OCI-LY3 (cell line): ENCODE measurements around the gene SMYD3.

ENCODE experiments used
- EZH2phosphoT487 ChIP-seq: fragments of 200-600 bp; shearing (Covaris generic); IDR thresholded peaks from 2 replicates; pipeline ENCODE4 v1.6.1; 2018; ENCODE audit warnings: antibody characterized with exemption, mixed run types, low read depth
- TF ChIP-seq, protein P1 (sequence below): fragments of 200-600, 300-600 bp; sonication (generic); IDR thresholded peaks from 2 replicates; pipeline ENCODE4 v1.5.1; 2014; ENCODE audit warnings: antibody characterized with exemption, low read length, low read depth

DNA sequence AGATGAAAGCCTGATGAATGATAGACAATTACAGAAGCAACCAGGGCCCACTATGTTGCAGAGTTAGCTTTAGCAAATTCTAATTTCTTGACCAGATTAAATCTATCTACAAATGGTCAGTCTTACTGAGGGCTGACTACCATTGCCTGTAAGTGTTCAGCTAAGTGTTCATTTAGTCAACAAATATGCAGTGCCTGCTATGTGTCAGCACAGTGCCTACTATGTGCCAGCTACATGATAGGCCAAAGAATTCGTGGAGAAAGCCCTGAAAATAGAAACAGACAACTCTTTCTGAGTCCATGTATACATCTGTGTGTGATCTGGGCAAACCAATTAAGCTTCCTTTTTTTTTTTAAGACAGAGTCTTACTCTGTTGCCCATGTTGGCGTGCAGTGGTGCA, 212.8 kb downstream of the SMYD3 start:
- TF ChIP-seq, protein P1, sequence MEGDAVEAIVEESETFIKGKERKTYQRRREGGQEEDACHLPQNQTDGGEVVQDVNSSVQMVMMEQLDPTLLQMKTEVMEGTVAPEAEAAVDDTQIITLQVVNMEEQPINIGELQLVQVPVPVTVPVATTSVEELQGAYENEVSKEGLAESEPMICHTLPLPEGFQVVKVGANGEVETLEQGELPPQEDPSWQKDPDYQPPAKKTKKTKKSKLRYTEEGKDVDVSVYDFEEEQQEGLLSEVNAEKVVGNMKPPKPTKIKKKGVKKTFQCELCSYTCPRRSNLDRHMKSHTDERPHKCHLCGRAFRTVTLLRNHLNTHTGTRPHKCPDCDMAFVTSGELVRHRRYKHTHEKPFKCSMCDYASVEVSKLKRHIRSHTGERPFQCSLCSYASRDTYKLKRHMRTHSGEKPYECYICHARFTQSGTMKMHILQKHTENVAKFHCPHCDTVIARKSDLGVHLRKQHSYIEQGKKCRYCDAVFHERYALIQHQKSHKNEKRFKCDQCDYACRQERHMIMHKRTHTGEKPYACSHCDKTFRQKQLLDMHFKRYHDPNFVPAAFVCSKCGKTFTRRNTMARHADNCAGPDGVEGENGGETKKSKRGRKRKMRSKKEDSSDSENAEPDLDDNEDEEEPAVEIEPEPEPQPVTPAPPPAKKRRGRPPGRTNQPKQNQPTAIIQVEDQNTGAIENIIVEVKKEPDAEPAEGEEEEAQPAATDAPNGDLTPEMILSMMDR = no peak
- no peak for TF ChIP-seq EZH2phosphoT487
